Measurements from ENCODE around the gene MUSTN1. TPM values are rescaled to one million over a fixed set of nuclear protein-coding genes. Genes with fewer than 3 reads are reported as not detected.

Gene MUSTN1
- 0.27 TPM for total RNA-seq

GRCh38 chr3:52834871-52835501 is at the start of gene MUSTN1:
MUSTN1 (minus strand) TSS chr3:52835019; CDS start chr3:52834948, 71 bp downstream.
- no peak for DNase-seq (ENCODE audit: low read depth in 2 of 3, low spot score in 2 of 3)

DNA sequence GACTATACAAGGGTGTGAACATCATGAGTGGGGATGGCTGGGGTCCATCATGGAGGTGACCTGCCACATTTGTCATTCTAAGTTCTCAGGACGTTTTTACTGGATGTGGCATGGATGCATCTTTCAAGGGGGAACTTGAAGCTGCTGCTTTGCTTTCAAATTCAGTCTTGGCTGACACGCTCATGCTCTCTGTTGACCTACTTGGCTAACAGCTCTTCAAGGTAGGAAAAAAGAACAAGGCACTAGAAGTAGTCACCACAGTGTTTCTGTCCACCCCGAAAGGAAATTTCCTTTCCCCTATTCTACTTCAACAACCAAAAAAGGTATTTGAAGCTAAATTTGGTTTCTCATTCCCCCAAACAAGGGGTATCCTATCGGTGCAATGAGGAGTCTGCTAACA is 47.6 kb upstream of the MUSTN1 start:
- no peak for DNase-seq (ENCODE audit: low read depth in 2 of 3, low spot score in 2 of 3)

DNA sequence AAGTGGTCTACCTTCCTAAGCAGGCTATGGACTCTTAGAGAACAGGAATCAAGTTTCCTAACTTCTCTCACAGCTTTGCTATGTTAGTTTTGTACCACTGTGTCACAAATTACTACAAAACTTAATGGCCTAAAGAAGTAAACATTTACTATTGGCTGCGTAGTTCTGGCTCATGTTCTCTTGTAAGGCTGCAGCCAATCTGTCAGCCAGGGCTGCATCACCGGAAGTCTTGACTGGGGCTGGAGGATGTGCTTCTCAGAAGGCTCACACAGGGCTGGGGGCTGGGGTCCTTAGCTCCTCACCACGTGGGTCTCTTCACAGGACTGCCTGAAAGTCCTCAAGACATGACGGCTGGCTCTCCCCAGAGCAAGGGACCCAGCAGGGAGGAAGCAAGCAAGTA is 47.1 kb upstream of the MUSTN1 start:
- DNase-seq (ENCODE audit: low read depth in 2 of 3, low spot score in 2 of 3) = no peak

- DNase-seq (ENCODE audit: low read depth in 2 of 3, low spot score in 2 of 3) = no peak
Measured at GRCh38 chr3:52880474-52880873, 45.7 kb upstream of the MUSTN1 start.

- DNase-seq (ENCODE audit: low read depth in 2 of 3, low spot score in 2 of 3) = no peak
Measured at GRCh38 chr3:52880047-52880446, 45.2 kb upstream of the MUSTN1 start.

GRCh38 chr3:52879581-52879980 is 44.8 kb upstream of the MUSTN1 start:
- no peak for DNase-seq (ENCODE audit: low read depth in 2 of 3, low spot score in 2 of 3)

- DNase-seq (ENCODE audit: low read depth in 2 of 3, low spot score in 2 of 3) = no peak
Measured at GRCh38 chr3:52879090-52879489, 44.3 kb upstream of the MUSTN1 start.

- no peak for DNase-seq (ENCODE audit: low read depth in 2 of 3, low spot score in 2 of 3)
Measured at GRCh38 chr3:52877085-52877484, 42.3 kb upstream of the MUSTN1 start.

DNA sequence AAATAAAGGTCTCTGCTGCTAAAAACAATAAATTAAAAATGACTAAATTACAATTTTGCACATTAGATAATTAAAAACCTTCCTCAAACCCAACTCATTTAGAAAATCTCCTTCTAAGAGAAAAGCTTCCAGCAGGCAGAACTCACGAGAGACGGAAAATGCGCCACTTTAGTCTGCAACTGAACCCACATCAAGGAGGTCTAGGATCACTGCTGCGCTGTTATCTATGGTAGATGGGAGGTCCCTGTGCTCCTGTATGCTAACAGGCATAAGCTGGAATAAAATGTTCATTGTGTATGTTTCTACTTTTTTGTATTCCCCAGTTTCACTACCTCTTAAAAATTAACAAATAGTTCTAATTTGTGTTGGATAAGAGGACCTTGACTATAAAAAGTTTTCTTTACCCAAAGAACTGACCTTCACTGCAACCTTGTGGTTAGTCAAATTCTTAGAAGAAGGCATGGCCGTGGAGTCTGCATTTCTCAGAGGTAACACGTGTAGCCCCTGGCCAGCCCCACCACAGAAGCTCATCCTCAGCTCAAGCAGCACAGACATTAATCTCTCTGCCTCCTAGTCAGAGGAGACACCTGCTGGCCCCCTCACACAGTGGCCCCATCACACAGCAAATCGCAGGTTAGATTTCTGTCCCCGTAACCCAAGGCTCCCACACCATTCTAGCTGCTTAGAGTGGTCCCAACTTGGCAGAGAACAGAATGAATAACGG is 40.2 kb upstream of the MUSTN1 start:
- DNase-seq (ENCODE audit: low read depth in 2 of 3, low spot score in 2 of 3) = no peak

DNA sequence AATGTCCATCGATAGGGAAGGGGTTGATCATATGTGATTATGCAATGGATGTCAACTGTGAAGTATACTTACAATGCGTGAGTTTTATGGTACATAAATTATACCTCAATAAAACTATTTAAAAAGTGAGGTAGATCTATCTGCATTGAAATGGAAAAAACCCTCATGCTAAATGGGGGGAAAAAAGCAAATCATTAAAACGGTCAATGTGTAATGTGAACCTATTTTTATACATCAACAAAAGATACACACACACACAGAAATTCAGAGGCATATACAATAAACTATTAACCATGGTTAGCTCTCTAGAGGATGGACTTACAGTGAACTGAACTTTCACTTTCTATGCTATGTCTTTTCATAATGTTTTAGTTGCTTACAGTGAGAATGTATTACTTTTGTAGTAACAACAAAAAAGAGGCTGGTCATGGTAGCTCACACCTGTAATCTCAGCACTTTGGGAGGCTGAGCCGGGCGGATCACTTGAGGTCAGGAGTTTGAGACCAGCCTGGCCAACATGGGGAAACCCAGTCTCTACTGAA is 39.4 kb upstream of the MUSTN1 start:
- no peak for DNase-seq (ENCODE audit: low read depth in 2 of 3, low spot score in 2 of 3)

DNA sequence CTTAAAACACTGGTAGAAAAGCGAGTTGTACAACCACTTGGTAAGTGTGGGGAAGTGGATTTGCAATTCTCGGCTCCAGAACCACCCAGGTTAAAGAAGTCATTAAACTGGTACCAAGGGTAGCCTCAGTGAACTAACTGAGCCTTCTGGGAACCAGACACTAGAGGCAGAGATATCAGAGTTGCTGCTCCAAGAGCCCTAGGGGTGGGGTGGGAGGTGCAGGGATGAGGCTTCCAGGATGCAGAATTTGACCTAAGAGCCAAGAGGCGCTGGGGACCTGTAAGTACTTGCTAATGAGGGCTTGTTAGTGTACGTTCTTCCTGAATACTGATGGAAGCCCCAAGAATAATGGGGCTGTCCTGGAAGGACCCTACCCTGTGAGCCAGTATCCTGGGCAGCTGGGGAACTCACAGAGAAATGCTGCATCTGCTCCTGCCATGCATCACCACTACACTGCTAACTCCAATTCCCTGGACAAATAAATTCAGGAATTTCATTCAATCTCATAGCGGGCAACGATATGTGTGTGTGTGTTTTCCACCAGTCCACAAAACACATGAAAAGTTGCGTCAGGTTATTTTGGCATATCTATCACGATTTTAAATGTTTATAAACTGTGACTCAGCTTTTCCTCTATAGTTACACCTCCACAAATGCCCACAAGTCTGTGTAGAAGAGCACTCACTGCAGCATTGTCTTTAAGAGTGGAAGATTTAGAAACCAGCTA is 38.8 kb upstream of the MUSTN1 start:
- no peak for DNase-seq (ENCODE audit: low read depth in 2 of 3, low spot score in 2 of 3)

- no peak for DNase-seq (ENCODE audit: low read depth in 2 of 3, low spot score in 2 of 3)
Measured at GRCh38 chr3:52872245-52872644, 37.4 kb upstream of the MUSTN1 start.

DNA sequence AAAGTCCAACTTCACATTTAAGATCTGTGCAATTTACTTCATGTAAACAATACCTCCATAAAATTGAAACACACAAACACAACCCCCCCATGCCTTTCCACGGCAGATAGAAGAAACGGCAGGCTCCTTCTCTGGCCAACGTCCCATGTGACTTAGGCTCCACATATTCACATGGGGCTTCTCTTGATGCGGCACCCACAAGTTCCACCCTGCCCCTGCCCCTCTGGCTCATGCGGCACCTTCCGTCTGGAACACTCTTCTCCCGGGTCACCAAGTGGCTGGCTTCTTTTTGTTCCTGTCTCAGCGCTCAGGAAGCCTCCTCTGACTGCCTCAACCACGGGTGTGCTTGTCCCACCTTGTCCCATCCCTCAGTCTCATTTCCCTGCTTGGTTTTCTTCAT is 36.9 kb upstream of the MUSTN1 start:
- DNase-seq (ENCODE audit: low read depth in 2 of 3, low spot score in 2 of 3) = no peak

GRCh38 chr3:52870471-52870870 is 35.7 kb upstream of the MUSTN1 start:
- no peak for DNase-seq (ENCODE audit: low read depth in 2 of 3, low spot score in 2 of 3)

DNA sequence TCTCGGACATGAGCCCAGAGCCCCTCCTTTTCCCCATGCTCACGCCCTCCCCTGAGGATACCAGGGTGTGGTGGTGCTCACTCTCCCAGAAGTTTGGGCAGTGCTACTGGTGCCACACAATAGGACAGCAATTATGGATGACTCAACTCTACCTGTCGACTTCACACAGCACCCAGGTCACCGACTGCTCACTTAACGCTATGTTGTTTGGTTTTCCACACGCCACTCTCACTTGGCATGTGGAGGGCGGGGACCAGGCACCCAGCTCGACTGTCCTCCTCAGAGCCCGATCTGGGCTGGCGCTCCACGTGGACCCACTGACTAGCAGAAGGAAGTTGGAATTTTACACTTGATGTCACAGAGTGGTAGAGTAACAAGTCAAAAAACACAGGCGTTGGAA is 31.6 kb upstream of the MUSTN1 start:
- DNase-seq (ENCODE audit: low read depth in 2 of 3, low spot score in 2 of 3) = no peak

- no peak for DNase-seq (ENCODE audit: low read depth in 2 of 3, low spot score in 2 of 3)
Measured at GRCh38 chr3:52865994-52866393, 31.2 kb upstream of the MUSTN1 start.

DNA sequence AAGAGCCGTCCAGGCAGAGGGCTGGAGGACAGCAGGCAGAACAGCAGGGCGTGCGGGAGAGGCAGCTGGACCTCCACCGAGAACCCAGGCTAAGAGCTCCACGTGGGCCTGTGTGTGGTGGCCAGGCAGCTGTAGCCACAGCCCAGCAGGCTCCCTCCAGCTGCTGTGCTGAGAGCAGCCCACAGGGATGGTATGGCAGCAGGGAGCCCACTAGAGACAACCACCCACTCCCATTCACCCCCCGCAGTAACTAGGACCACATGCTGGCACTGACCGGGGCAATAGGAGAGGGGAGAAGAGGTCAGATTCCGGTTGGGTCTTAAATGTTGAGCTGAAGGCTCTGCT is 25.6 kb upstream of the MUSTN1 start:
- DNase-seq (ENCODE audit: low read depth in 2 of 3, low spot score in 2 of 3) = no peak

- DNase-seq (ENCODE audit: low read depth in 2 of 3, low spot score in 2 of 3) = no peak
Measured at GRCh38 chr3:52859686-52860423, 25.0 kb upstream of the MUSTN1 start.

- DNase-seq (ENCODE audit: low read depth in 2 of 3, low spot score in 2 of 3) = no peak
Measured at GRCh38 chr3:52857864-52858263, 23.0 kb upstream of the MUSTN1 start.

DNA sequence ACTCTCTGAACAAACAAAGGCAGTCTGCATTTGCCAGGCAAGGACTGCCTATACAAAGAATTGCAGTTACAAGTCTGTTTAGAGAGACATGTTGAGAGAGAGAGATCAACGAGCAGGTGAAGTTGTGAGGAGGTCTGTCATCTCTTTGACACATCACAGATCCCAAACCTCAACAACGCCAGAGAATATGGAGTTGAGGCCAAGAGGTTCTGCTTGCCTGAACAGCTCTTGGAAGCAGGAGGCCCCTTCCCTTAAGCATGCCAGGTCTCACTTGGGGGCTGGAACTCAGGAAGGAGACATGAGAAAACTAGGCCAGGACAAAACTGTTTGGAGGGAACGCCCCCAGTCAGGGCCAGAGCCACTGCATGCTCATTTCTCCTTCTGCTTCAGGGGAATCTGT is 22.3 kb upstream of the MUSTN1 start:
- no peak for DNase-seq (ENCODE audit: low read depth in 2 of 3, low spot score in 2 of 3)

DNA sequence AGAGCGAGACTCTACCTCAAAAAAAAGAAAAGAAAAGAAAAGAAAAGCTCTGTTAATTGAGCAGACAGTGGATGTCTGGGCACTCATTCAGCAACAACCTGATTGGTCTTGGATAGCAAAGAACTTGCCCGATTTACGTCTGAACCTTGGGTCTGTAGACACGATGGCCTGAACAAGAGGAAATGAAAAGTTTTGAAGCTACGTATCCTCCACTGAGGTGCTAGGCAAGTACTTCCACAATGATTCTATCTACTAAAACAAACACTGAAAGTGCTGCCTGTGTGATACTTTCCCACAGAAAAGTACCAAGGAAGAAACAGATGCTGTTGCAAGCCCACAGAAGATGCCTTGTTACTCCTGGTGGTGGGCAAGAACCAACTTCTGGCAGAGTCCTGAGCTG is 21.8 kb upstream of the MUSTN1 start:
- no peak for DNase-seq (ENCODE audit: low read depth in 2 of 3, low spot score in 2 of 3)

Data from hematopoietic multipotent progenitor cell (in vitro differentiated cells).